CD4-positive, alpha-beta T cell (primary cell): ENCODE data around the gene PEDS1. TPM values are rescaled to one million over a fixed set of nuclear protein-coding genes. Genes with fewer than 3 reads are reported as not detected.

Experiments used
- ATAC-seq: fragments of 200-7000 bp; cut with Tn5 transposase; one replicate; pipeline ENCODE4 v1.10.0; 2022; ENCODE audit warnings: mild to moderate bottlenecking; ENCODE audit not compliant: poor library complexity
- CTCF ChIA-PET: fragments of 350-600 bp; sonication (Branson Sonifier 250); formaldehyde crosslinking; loops from one replicate; lab custom pipeline; 2021; ENCODE audit warnings: antibody characterized with exemption, inconsistent platforms; lab: Charles Lee
- POLR2A ChIA-PET: fragments of 350-600 bp; sonication (Branson Sonifier 250); formaldehyde crosslinking; loops from one replicate; lab custom pipeline; 2021; ENCODE audit warnings: antibody characterized with exemption, inconsistent platforms; lab: Charles Lee
- DNase-seq, 14 experiments: peaks; one replicate each; pipeline ENCODE4 v3.0.0-alpha.2; 2013 to 2020; ENCODE audit warnings: mixed read lengths in 2 of 14
- H3K27ac ChIP-seq, 2 donors: one replicate each; pipeline versions ENCODE4 v1.5.1 to v1.7.0; 2013; ENCODE audit warnings: low read length in 2 of 2, low read depth in 1 of 2, mild to moderate bottlenecking in 1 of 2
- H3K27me3 ChIP-seq, 2 experiments: 1 replicate in 1 of 2; 2 replicates in 1 of 2; pipeline versions ENCODE4 v1.6.1 to v1.7.0; 2013; ENCODE audit warnings: low read length in 2 of 2, control low read depth in 1 of 2, mild to moderate bottlenecking in 1 of 2, moderate library complexity in 1 of 2; ENCODE audit not compliant: insufficient read depth in 2 of 2, control insufficient read depth in 1 of 2
- H3K36me3 ChIP-seq: one replicate; pipeline ENCODE4 v1.6.1; 2013; ENCODE audit warnings: low read length, control low read depth; ENCODE audit not compliant: insufficient read depth
- H3K4me1 ChIP-seq: one replicate; pipeline ENCODE4 v1.6.1; 2013; ENCODE audit warnings: low read length, control low read depth; ENCODE audit not compliant: insufficient read depth
- H3K4me3 ChIP-seq: one replicate; pipeline ENCODE4 v1.5.1; 2013; ENCODE audit warnings: mild to moderate bottlenecking, low read length, moderate library complexity
- H3K9me3 ChIP-seq, 2 experiments: 1 replicate in 1 of 2; 2 replicates in 1 of 2; pipeline versions ENCODE4 v1.6.1 to v1.7.0; 2013; ENCODE audit warnings: low read length in 2 of 2, mild to moderate bottlenecking in 2 of 2, control low read depth in 1 of 2, moderate library complexity in 1 of 2; ENCODE audit not compliant: control insufficient read depth in 1 of 2, insufficient read depth in 1 of 2
- H3K27ac Mint-ChIP-seq: one replicate; pipeline ENCODE4 v1.8.0; 2020; ENCODE audit warnings: mixed read lengths
- H3K27me3 Mint-ChIP-seq: one replicate; pipeline ENCODE4 v1.8.0; 2021; ENCODE audit warnings: mixed read lengths
- H3K36me3 Mint-ChIP-seq: one replicate; pipeline ENCODE4 v1.8.0; 2021; ENCODE audit warnings: low read depth, mixed read lengths
- H3K4me1 Mint-ChIP-seq: one replicate; pipeline ENCODE4 v1.8.0; 2021; ENCODE audit warnings: low read depth, mixed read lengths
- H3K4me3 Mint-ChIP-seq: one replicate; pipeline ENCODE4 v1.8.0; 2020; ENCODE audit warnings: mild to moderate bottlenecking, mixed read lengths
- H3K9me3 Mint-ChIP-seq: one replicate; pipeline ENCODE4 v1.8.0; 2020; ENCODE audit warnings: mixed read lengths
- CTCF ChIP-seq: fragments of 200-600 bp; IDR thresholded peaks from one replicate; pipeline ENCODE4 v1.8.0; 2022; ENCODE audit warnings: antibody characterized with exemption, mild to moderate bottlenecking
- intact Hi-C, 2 experiments: fragments of 100-400 bp; cut with DNase I in 1 of 2; cut with micrococcal nuclease in 1 of 2; formaldehyde crosslinking; loops; one replicate each; pipeline versions ENCODE4 v1.15.1 to v1.9.0; 2023 to 2025; cut with DNase I, micrococcal nuclease
- total RNA-seq, 174 experiments: library from RNA in 2 of 174; stranded (reverse) in 2 of 174; gene quantifications; one replicate each; pipeline ENCODE4 v1.2.3 and lab custom pipeline; 2021 to 2026

Gene PEDS1
- total RNA-seq, 2 experiments from 2014 or later, result 21.3 to 21.9 TPM

- Mint-ChIP-seq H3K4me1 (peaks cover 54% of the 10 kb centered on the region), H3K27ac (no peak overlapping the region), H3K4me3 (no peak overlapping the region), H3K9me3 (no peaks in the 10 kb centered on the region), H3K36me3 (peaks cover 65% of the 10 kb centered on the region), H3K27me3 (no peaks in the 10 kb centered on the region)
- ChIA-PET CTCF (interaction anchor here (1.0 kb wide), 1 partner anchor 25 kb away, joined by 3 read pairs; no protein-coding TSS in a partner anchor), POLR2A (interaction anchor here (1.0 to 1.4 kb wide), 2 partner anchors 10 to 29 kb away, joined by 5 to 6 read pairs; partner anchors contain the start of gene PEDS1)
- intact Hi-C loops, result no loop called here
- Histone ChIP-seq H3K4me1 (peaks cover 51% of the 10 kb centered on the region), H3K9me3 (no peaks in the 10 kb centered on the region), H3K4me3 (no peak overlapping the region), H3K36me3 (peaks cover 45% of the 10 kb centered on the region), H3K27ac (no peak overlapping the region), H3K27me3 (no peaks in the 10 kb centered on the region)
- TF ChIP-seq CTCF, result no peak
- ATAC-seq (no peak), DNase-seq (peak in 2 of 14 experiments; percentile 58 to 72)
Observed at GRCh38 chr20:50144362-50144761, 9.2 kb downstream of the PEDS1 start.

GRCh38 chr20:50142812-50143211 is 10.7 kb downstream of the PEDS1 start:
- peak overlapping the region; percentile 20 for H3K4me3 Mint-ChIP-seq
- intact Hi-C loops, result no loop called here
- no peak overlapping the region for H3K4me3 ChIP-seq
- no peak for DNase-seq
- H3K27ac Mint-ChIP-seq, result peak overlapping the region; percentile 53
- ATAC-seq, result no peak
- H3K9me3 ChIP-seq, result no peaks in the 10 kb centered on the region
- H3K27ac ChIP-seq, result no peak overlapping the region
- H3K36me3 Mint-ChIP-seq, result peaks cover 59% of the 10 kb centered on the region
- ChIA-PET POLR2A (interaction anchor here (1.1 kb wide), 1 partner anchor 10 kb away, joined by 3 read pairs; the partner anchor contains the start of gene PEDS1), CTCF (no interaction called here)
- no peaks in the 10 kb centered on the region for H3K9me3 Mint-ChIP-seq
- TF ChIP-seq CTCF, result no peak
- no peaks in the 10 kb centered on the region for H3K27me3 ChIP-seq
- H3K27me3 Mint-ChIP-seq, result no peaks in the 10 kb centered on the region
- H3K36me3 ChIP-seq, result peaks cover 43% of the 10 kb centered on the region
- peaks cover 41% of the 10 kb centered on the region for H3K4me1 Mint-ChIP-seq
- peaks cover 41% of the 10 kb centered on the region for H3K4me1 ChIP-seq

DNA sequence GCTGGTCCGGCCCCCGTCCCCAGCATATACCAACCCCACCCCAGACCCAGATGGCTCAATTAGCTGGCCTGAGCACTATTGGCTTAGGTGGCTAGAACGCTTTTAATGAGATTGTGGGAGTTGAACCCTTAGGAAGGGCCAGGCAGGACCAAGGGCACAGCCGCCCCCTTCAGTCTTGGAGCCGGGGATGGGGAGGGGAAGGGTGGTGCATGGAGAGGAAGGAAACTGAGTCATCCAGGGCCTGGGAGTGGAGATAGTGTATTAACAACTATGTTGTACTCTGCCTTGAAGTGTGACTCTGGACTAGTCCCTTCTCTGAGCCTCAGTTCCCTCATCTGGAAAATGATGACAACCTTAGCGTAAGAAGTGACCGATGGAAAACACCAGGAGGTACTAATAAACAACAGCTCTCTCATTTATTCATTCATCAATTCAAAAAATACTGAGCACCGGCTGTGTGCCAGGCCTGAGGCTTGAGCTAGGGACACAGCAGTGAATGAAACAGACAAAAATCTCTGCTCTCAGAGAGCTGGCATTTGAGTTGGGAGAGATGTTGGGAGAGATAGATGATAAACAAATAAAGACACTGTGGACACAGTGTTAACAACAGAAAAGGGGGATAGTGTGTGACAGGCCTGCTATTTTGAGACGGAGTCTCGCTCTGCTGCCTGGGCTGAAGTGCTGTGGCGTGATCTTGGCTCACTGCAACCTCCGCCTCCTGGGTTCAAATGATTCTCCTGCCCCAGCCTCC is 11.5 kb downstream of the PEDS1 start:
- Histone ChIP-seq H3K27me3 (no peaks in the 10 kb centered on the region), H3K9me3 (no peaks in the 10 kb centered on the region), H3K4me1 (peaks cover 33% of the 10 kb centered on the region), H3K4me3 (no peak overlapping the region), H3K36me3 (peaks cover 49% of the 10 kb centered on the region), H3K27ac (no peak overlapping the region)
- Mint-ChIP-seq H3K27ac (peak overlapping the region; percentile 42), H3K4me3 (no peak overlapping the region), H3K4me1 (peaks cover 32% of the 10 kb centered on the region), H3K27me3 (no peaks in the 10 kb centered on the region), H3K36me3 (peaks cover 59% of the 10 kb centered on the region), H3K9me3 (no peaks in the 10 kb centered on the region)
- ATAC-seq (no peak), DNase-seq (no peak)
- CTCF ChIA-PET, result interaction anchor here (0.9 kb wide), 1 partner anchor 27 kb away, joined by 3 read pairs; no protein-coding TSS in a partner anchor
- no peak for TF ChIP-seq CTCF
- intact Hi-C loops, result no loop called here
- POLR2A ChIA-PET, result interaction anchor here (1.1 kb wide), 1 partner anchor 11 kb away, joined by 3 read pairs; the partner anchor contains the start of gene PEDS1
